GM12878 (cell line): Measurements from ENCODE around the gene PSMA1. TPM values are rescaled to one million over a fixed set of nuclear protein-coding genes. Genes with fewer than 3 reads are reported as not detected.
"Not testable (repeated sequence)": the region's sequence is repeated elsewhere in the genome, so short reads cannot be mapped to it uniquely, and the experiment has no call there.

Source experiments
- ATAC-seq: fragments of 200-7000 bp; cut with Tn5 transposase; 3 replicates; pipeline ENCODE4 v1.9.1; 2020; ENCODE audit warnings: mild to moderate bottlenecking, moderate library complexity
- BruUV-seq: library from RNA; stranded (reverse); fragments of 400-500 nt; replicated peaks from 2 replicates; lab custom pipeline; 2021; lab: Mats Ljungman, UMichigan
- CTCF ChIA-PET: fragments of 300-600 bp; sonication (Branson Sonifier 250); formaldehyde crosslinking; extraction: SDS; loops from one replicate; lab custom pipeline; 2021; ENCODE audit warnings: inconsistent platforms; lab: Yijun Ruan, JAX
- POLR2A ChIA-PET: fragments of 350-600 bp; formaldehyde crosslinking; extraction: SDS; loops from one replicate; lab custom pipeline; 2021; ENCODE audit warnings: inconsistent platforms; lab: Charles Lee
- RAD21 ChIA-PET: fragments of 300-600 bp; sonication (Branson Sonifier 250); formaldehyde crosslinking; loops from one replicate; lab custom pipeline; 2023; ENCODE audit warnings: antibody characterized with exemption; ENCODE audit not compliant: unreplicated experiment; lab: Charles Lee
- SMC1A ChIA-PET: fragments of 300-600 bp; sonication (Branson Sonifier 250); formaldehyde crosslinking; loops from one replicate; lab custom pipeline; 2023; ENCODE audit not compliant: unreplicated experiment, uncharacterized antibody; lab: Charles Lee
- DNase-seq: peaks from one replicate; pipeline ENCODE4 v3.0.0-alpha.2; 2011; ENCODE audit warnings: low read depth, low spot score
- FAIRE-seq: peaks from 3 replicates; lab custom pipeline; 2011; peaks lifted over from hg19 to GRCh38; lab: Jason Lieb, UNC
- H2AFZ ChIP-seq: 2 replicates; pipeline ENCODE4 v1.6.0; 2011; ENCODE audit warnings: low read depth, low read length, control low read depth; ENCODE audit not compliant: control insufficient read depth
- H3K27ac ChIP-seq: 2 replicates; pipeline ENCODE4 v1.5.1; 2011; ENCODE audit warnings: control low read depth; ENCODE audit not compliant: control insufficient read depth, insufficient read depth
- H3K27me3 ChIP-seq, 2 experiments: replicated peaks in 1 of 2; 2 replicates each; pipeline versions ENCODE4 v1.6.0 to v1.6.1; 2011; ENCODE audit warnings: low read length in 1 of 2; ENCODE audit not compliant: control insufficient read depth in 2 of 2, insufficient read depth in 2 of 2
- H3K36me3 ChIP-seq, 2 experiments: 2 replicates each; pipeline ENCODE4 v1.5.1; 2011; ENCODE audit warnings: low read length in 1 of 2; ENCODE audit not compliant: control insufficient read depth in 2 of 2, insufficient read depth in 2 of 2
- H3K4me1 ChIP-seq: 2 replicates; pipeline ENCODE4 v1.6.1; 2011; ENCODE audit warnings: mild to moderate bottlenecking, low read length, moderate library complexity, mixed read lengths; ENCODE audit not compliant: control insufficient read depth, insufficient read depth
- H3K4me2 ChIP-seq: 2 replicates; pipeline ENCODE4 v1.6.0; 2011; ENCODE audit warnings: control low read depth; ENCODE audit not compliant: control insufficient read depth, insufficient read depth
- H3K4me3 ChIP-seq: fragments of 200-600 bp; sonication (generic); 2 replicates; pipeline ENCODE4 v1.5.1; 2016
- H3K79me2 ChIP-seq: 2 replicates; pipeline ENCODE4 v1.6.0; 2011; ENCODE audit warnings: low read length; ENCODE audit not compliant: control insufficient read depth, insufficient read depth
- H3K9ac ChIP-seq: 2 replicates; pipeline ENCODE4 v1.8.0; 2011; ENCODE audit warnings: low read length, control low read depth, mixed read lengths; ENCODE audit not compliant: control insufficient read depth, insufficient read depth
- H3K9me3 ChIP-seq: replicated peaks from 3 replicates; pipeline ENCODE4 v1.5.1; 2011; ENCODE audit warnings: mild to moderate bottlenecking, low read length; ENCODE audit not compliant: control insufficient read depth, insufficient read depth
- H4K20me1 ChIP-seq: 2 replicates; pipeline ENCODE4 v1.6.0; 2011; ENCODE audit not compliant: control insufficient read depth, insufficient read depth
- ASH2L ChIP-seq: fragments of 300-600, 200-600 bp; sonication (generic); IDR thresholded peaks from 2 replicates; pipeline ENCODE4 v1.6.1; 2017; ENCODE audit warnings: low read depth, mild to moderate bottlenecking, borderline replicate concordance
- CHD2 ChIP-seq: IDR thresholded peaks from 2 replicates; pipeline ENCODE4 v1.6.1; 2011; ENCODE audit warnings: low read depth, low read length, improper control_type of control experiment, borderline replicate concordance
- CUX1 ChIP-seq: IDR thresholded peaks from 2 replicates; pipeline ENCODE4 v1.6.1; 2012; ENCODE audit warnings: improper control_type of control experiment, low read depth, low read length; ENCODE audit not compliant: insufficient replicate concordance
- SPI1 ChIP-seq: IDR thresholded peaks from 2 replicates; pipeline ENCODE4 v1.6.1; 2011; ENCODE audit warnings: low read depth, mild to moderate bottlenecking, low read length, moderate library complexity, borderline replicate concordance; ENCODE audit not compliant: insufficient read depth
- ZBTB40 ChIP-seq: fragments of 450-650 bp; IDR thresholded peaks from 2 replicates; pipeline ENCODE4 v1.6.1; 2016; ENCODE audit warnings: mild to moderate bottlenecking, moderate library complexity, borderline replicate concordance
- ZNF217 ChIP-seq: fragments of 450-650 bp; IDR thresholded peaks from 2 replicates; pipeline ENCODE4 v1.6.1; 2017; ENCODE audit warnings: antibody characterized with exemption, mild to moderate bottlenecking
- WGBS: methylation state at CpG from one replicate; pipeline ENCODE4 v1.1.6; 2016; ENCODE audit warnings: low lambda C conversion rate; ENCODE audit not compliant: insufficient replicate concordance, insufficient coverage; ENCODE audit errors: missing lambda C conversion rate; 5-methylcytosine and 5-hydroxymethylcytosine counted together
- in situ Hi-C: fragments of 300-500 bp; cut with MboI; formaldehyde crosslinking; loops from 9 replicates; pipeline ENCODE4 v1.14.3; 2018; ENCODE audit warnings: mixed read lengths
- intact Hi-C: fragments of 100-400 bp; cut with micrococcal nuclease; formaldehyde crosslinking; loops from one replicate; pipeline ENCODE4 v1.14.2; 2022; ENCODE audit not compliant: unreplicated experiment
- polyA plus RNA-seq, 11 experiments: library from polyadenylated mRNA; depleted of rRNA in 4 of 11; unstranded in 6 of 11; stranded (reverse) in 5 of 11; fragments of >200 nt; fragmentation: Nextera tagmentation in 4 of 11; fragmentation: Illumina TruSeq in 1 of 11; extraction: Ambion mirVana in 4 of 11; extraction: Trizol in 1 of 11; gene quantifications; 1 replicate in 1 of 11; 2 replicates in 10 of 11; pipeline versions ENCODE4 v1.2.1 to v1.2.3, GENCODE V29; 2011 to 2016; ENCODE audit warnings: inconsistent platforms in 2 of 11, missing spikeins in 2 of 11, low read depth in 1 of 11
- total RNA-seq, 4 experiments: library from RNA; depleted of rRNA in 3 of 4; stranded (reverse); fragments of >200 nt in 3 of 4; fragmentation: Illumina TruSeq in 1 of 4; extraction: Trizol in 1 of 4; gene quantifications; 2 replicates each; pipeline versions ENCODE4 v1.2.1 to v1.2.3, GENCODE V29; 2013 to 2021

PSMA1 gene
- total and polyA plus RNA-seq, 10 of the 15 experiments (the other 5 are each of a cell fraction or from before 2014, with no cell fraction given) = 185 to 678 (median 299) TPM

- WGBS = no CpG with 5 or more reads among the region's 4 CpGs
- H2AFZ ChIP-seq, H3K36me3 ChIP-seq, H3K27ac ChIP-seq, ATAC-seq, FAIRE-seq, H3K4me2 ChIP-seq, H3K79me2 ChIP-seq, H3K9me3 ChIP-seq, BruUV-seq, H4K20me1 ChIP-seq, H3K4me3 ChIP-seq, POLR2A ChIA-PET, H3K4me1 ChIP-seq, H3K27me3 ChIP-seq, H3K9ac ChIP-seq, DNase-seq: not testable (repeated sequence)
- in situ Hi-C loops = loop anchor here (25.0 kb wide), 1 partner anchor 227 kb away; no protein-coding TSS in a partner anchor
- intact Hi-C loops = loop anchor here (10.0 kb wide), 2 partner anchors 470 to 540 kb away; partner anchors contain the start of gene CALCB
- SMC1A ChIA-PET = interaction anchor here (0.6 to 1.2 kb wide), 3 partner anchors 23 to 230 kb away, joined by 3 to 4 read pairs (median 4); no protein-coding TSS in a partner anchor
- RAD21 ChIA-PET = interaction anchor here (0.6 to 1.4 kb wide), 3 partner anchors 80 to 373 kb away, joined by 3 to 8 read pairs (median 3); no protein-coding TSS in a partner anchor
- CTCF ChIA-PET = interaction anchor here (1.2 to 6.5 kb wide), 2 partner anchors 372 to 471 kb away, joined by 3 to 37 read pairs; no protein-coding TSS in a partner anchor
Measured at GRCh38 chr11:14535166-14535565, 15.0 kb upstream of the PSMA1 start.

GRCh38 chr11:14529951-14530350, 9.8 kb upstream of the PSMA1 start:
- Histone ChIP-seq H3K79me2 (no peaks in the 10 kb centered on the region), H3K4me3 (no peak overlapping the region), H2AFZ (no peak overlapping the region), H3K9me3 (no peaks in the 10 kb centered on the region), H3K4me2 (no peak overlapping the region), H3K4me1 (no peaks in the 10 kb centered on the region), H4K20me1 (no peaks in the 10 kb centered on the region), H3K27ac (no peak overlapping the region), H3K9ac (no peak overlapping the region), H3K27me3 (no peaks in the 10 kb centered on the region), H3K36me3 (no peaks in the 10 kb centered on the region)
- ATAC-seq = no peak
- BruUV-seq = no TSS peak
- WGBS = 75% methylated on average over 2 of the region's 2 CpGs
- CTCF ChIA-PET = interaction anchor here (6.5 kb wide), 1 partner anchor 378 kb away, joined by 37 read pairs; no protein-coding TSS in a partner anchor
- SMC1A ChIA-PET = no interaction called here
- POLR2A ChIA-PET = no interaction called here
- FAIRE-seq = no peak
- DNase-seq = no peak
- RAD21 ChIA-PET = no interaction called here
- intact Hi-C loops (loop anchor here (10.0 kb wide), 2 partner anchors 475 to 545 kb away; partner anchors contain the start of gene CALCB), in situ Hi-C loops (loop anchor here (25.0 kb wide), 1 partner anchor 232 kb away; no protein-coding TSS in a partner anchor)
- TF ChIP-seq ZBTB40 (no peak), CUX1 (no peak), SPI1 (no peak), CHD2 (no peak), ZNF217 (no peak), ASH2L (no peak)
